ENCODE measurements around the gene MYLK4.

GRCh38 chr6:2795162-2795561, 44.4 kb upstream of the MYLK4 start:
- TF ChIP-seq CTCF (IDR thresholded peaks at IDR 0.05) (no peak), EP300 (IDR thresholded peaks at IDR 0.05) (no peak), POLR2A (IDR thresholded peaks at IDR 0.05) (no peak)
